GM12878 (cell line): ENCODE data around the gene HSPA12A.

Experiments
- ZBTB11 ChIP-seq: fragments of 450-650 bp; formaldehyde crosslinking; IDR thresholded peaks from 2 replicates; pipeline ENCODE4 v1.5.0; 2022; ENCODE audit warnings: mild to moderate bottlenecking, missing genetic modification characterization
- TF ChIP-seq, protein P1 (sequence below), 3 experiments: IDR thresholded peaks in 2 of 3; conservative IDR thresholded peaks in 1 of 3; 2 replicates each; pipeline ENCODE4 v1.5.1; 2011; ENCODE audit warnings: low read depth in 3 of 3, low read length in 3 of 3, mild to moderate bottlenecking in 3 of 3, control low read depth in 2 of 3, moderate library complexity in 2 of 3, inconsistent platforms in 1 of 3, mixed read lengths in 1 of 3; ENCODE audit not compliant: control insufficient read depth in 2 of 3, insufficient read depth in 1 of 3; ENCODE audit errors: extremely low read depth in 1 of 3

DNA sequence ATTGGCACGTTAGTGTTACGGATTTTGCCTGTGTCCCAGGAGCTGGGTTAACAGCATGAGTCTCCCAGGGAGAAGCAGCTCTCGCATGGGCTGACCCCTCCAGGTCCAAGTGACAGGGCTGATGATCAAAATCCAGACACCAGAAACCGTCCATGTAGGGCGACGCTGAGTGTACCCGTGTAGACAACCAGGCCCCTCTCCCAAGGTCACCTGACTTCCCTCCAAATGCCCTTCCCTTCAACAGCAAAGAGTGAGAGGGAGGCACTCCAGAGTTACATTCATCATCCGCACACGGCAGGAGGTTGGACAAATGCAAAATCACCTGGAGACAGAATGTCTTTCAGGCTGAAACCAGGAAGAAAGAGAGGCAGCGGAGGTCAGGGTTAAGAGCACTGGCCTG, 14.9 kb upstream of the HSPA12A start:
- TF ChIP-seq, protein P1, sequence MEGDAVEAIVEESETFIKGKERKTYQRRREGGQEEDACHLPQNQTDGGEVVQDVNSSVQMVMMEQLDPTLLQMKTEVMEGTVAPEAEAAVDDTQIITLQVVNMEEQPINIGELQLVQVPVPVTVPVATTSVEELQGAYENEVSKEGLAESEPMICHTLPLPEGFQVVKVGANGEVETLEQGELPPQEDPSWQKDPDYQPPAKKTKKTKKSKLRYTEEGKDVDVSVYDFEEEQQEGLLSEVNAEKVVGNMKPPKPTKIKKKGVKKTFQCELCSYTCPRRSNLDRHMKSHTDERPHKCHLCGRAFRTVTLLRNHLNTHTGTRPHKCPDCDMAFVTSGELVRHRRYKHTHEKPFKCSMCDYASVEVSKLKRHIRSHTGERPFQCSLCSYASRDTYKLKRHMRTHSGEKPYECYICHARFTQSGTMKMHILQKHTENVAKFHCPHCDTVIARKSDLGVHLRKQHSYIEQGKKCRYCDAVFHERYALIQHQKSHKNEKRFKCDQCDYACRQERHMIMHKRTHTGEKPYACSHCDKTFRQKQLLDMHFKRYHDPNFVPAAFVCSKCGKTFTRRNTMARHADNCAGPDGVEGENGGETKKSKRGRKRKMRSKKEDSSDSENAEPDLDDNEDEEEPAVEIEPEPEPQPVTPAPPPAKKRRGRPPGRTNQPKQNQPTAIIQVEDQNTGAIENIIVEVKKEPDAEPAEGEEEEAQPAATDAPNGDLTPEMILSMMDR (IDR thresholded peaks at IDR 0.05 in 2 of 3, conservative IDR thresholded peaks at IDR 0.05 in 1 of 3; ENCODE audit: control insufficient read depth in 2 of 3, extremely low read depth in 1 of 3, insufficient read depth in 1 of 3, low read depth in 3 of 3, low read length in 3 of 3) = no peak
- TF ChIP-seq ZBTB11 (CRISPR knock-in tag) = no peak
